ENCODE results near the gene GRIN2C. TPM values are rescaled to one million over a fixed set of nuclear protein-coding genes. Genes with fewer than 3 reads are reported as not detected.
A peak's percentile ranks its signal among the peaks of the same experiment; 100 is the strongest.

GRIN2C gene
- total RNA-seq, 1 donor from 2014 or later = 0.12 TPM

DNA sequence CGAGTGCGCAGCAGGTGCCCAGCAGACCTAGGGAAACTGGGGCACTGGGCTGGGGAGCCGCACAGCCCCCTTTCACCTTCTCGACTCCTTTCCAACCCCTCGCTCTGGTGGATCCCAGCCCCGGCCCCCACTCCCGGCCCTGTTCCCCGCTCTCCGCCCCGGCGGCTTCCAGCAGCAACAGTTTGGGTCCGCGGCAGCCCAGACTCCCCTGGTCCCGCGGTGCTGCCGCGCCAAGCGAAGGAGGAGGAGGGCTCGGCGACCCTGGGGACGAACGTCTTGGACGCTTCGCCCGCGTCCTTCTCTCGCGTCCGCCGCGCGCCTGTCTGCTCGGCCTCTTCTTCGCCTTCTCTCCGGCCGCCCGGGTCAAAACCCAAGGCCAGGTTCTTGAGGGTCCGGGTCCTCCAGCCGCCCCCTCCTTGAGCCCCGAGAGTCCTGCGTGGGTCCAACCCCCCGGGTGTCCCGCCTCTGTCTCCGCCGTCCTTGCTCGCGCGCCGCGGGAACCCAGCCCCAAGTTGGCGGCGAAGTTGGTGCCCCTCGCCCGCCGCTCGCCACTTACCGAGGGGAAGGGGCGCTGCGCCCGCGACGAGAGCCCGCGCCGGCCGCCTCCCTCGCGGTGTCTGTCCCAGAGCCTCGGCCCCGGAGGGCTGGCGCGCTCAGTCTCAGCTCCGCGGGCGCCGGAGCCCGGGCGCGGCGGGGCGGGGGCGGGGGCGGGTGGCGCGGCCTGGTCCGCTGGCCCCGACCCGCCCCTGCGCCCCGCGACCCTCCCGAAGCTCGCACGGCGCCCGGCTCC, 1.4 kb upstream of the GRIN2C start:
- peaks cover 22% of the 10 kb centered on the region for H3K27me3 Mint-ChIP-seq (ENCODE audit: unreplicated experiment)
- peak; percentile 33 for DNase-seq
- no peak overlapping the region for H3K27ac Mint-ChIP-seq (ENCODE audit: unreplicated experiment)
- no peaks in the 10 kb centered on the region for H3K36me3 Mint-ChIP-seq (ENCODE audit: unreplicated experiment)
- peaks cover 5% of the 10 kb centered on the region for H3K9me3 Mint-ChIP-seq (ENCODE audit: unreplicated experiment)
- TF ChIP-seq, protein P1, sequence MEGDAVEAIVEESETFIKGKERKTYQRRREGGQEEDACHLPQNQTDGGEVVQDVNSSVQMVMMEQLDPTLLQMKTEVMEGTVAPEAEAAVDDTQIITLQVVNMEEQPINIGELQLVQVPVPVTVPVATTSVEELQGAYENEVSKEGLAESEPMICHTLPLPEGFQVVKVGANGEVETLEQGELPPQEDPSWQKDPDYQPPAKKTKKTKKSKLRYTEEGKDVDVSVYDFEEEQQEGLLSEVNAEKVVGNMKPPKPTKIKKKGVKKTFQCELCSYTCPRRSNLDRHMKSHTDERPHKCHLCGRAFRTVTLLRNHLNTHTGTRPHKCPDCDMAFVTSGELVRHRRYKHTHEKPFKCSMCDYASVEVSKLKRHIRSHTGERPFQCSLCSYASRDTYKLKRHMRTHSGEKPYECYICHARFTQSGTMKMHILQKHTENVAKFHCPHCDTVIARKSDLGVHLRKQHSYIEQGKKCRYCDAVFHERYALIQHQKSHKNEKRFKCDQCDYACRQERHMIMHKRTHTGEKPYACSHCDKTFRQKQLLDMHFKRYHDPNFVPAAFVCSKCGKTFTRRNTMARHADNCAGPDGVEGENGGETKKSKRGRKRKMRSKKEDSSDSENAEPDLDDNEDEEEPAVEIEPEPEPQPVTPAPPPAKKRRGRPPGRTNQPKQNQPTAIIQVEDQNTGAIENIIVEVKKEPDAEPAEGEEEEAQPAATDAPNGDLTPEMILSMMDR (IDR thresholded peaks at IDR 0.05; ENCODE audit: partially characterized antibody, unreplicated experiment) = no peak
- no peak overlapping the region for H3K4me3 Mint-ChIP-seq (ENCODE audit: unreplicated experiment)
- H3K4me1 Mint-ChIP-seq (ENCODE audit: low read depth, unreplicated experiment) = no peaks in the 10 kb centered on the region

DNA sequence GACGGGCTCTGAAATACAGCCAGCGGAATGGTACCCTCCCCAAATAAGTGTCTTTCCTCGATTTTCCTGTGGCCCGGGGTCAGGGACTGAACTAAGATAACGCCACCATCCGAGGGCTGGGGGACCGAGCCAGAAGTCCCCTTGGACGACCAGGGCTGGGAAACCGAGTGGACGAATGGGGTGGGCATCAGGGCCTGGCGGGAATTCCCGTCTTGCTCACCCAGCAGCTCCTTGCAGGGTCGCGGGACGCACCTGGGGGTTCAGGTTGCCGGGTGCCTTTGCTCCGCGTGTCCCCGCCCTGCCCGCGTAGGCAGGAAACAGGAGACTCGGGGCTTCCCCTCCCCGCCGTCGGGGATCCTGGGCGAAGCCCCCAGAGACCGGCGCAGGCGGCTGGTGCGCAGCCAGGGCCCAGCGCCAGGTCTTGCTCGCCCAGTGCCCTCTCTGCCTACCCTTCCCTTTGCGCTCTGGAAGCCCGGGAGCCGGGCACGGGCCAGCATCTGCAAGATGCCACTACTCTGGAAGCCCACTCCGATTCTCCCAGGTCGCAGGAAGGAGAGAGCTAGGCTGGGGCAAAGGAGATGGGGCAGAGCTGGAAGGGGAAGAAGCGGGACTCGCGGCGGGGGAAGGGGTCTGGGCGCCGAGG, 665 bp upstream of the GRIN2C start:
- Mint-ChIP-seq H3K27ac (ENCODE audit: unreplicated experiment) (no peak overlapping the region), H3K9me3 (ENCODE audit: unreplicated experiment) (peaks cover 5% of the 10 kb centered on the region), H3K36me3 (ENCODE audit: unreplicated experiment) (no peaks in the 10 kb centered on the region), H3K27me3 (ENCODE audit: unreplicated experiment) (peaks cover 25% of the 10 kb centered on the region), H3K4me1 (ENCODE audit: low read depth, unreplicated experiment) (no peaks in the 10 kb centered on the region), H3K4me3 (ENCODE audit: unreplicated experiment) (peak overlapping the region; percentile 74)
- peak; percentile 38 for DNase-seq
- TF ChIP-seq, protein P1 (IDR thresholded peaks at IDR 0.05; ENCODE audit: partially characterized antibody, unreplicated experiment) = no peak

DNA sequence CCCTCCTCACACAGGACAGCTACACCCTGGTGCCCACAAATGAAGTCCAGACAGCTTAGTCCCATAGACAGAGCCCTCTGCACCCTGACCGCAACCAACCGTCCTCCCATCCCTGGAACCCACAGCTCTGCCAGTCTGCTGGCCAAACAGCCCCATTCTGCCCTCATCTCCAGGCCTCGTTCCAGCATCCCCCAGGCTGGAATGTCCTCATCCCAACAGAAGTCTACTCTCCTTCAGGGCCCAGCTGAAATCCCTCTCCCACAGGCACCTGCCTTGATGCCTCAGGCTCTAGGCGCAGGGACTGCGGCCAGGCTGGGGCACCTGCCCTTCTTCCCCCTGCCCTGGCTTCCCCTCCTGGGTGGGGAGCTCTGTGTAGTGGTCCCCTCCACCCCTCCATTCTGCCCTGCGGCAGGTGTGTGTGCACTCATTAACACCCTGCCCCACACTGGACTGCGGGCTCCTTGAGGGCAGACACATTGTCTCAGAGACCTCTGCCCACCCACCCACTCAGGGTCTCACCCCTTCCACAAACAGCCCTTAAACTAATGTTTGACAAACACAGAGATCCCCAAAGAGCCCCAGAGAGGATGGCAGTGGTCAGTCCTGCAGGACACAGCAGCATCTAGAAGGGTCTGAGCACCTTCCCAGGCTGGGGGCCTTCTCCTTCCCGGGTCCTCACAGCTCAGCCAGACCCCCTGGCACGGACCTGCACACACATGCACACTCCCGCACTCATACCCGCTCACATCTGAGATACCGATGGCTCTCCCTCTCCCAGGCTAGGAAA, 820 bp downstream of the GRIN2C start:
- Mint-ChIP-seq H3K4me1 (ENCODE audit: low read depth, unreplicated experiment) (no peaks in the 10 kb centered on the region), H3K4me3 (ENCODE audit: unreplicated experiment) (peak overlapping the region; percentile 52), H3K9me3 (ENCODE audit: unreplicated experiment) (peaks cover 5% of the 10 kb centered on the region), H3K27me3 (ENCODE audit: unreplicated experiment) (peaks cover 29% of the 10 kb centered on the region), H3K36me3 (ENCODE audit: unreplicated experiment) (no peaks in the 10 kb centered on the region), H3K27ac (ENCODE audit: unreplicated experiment) (no peak overlapping the region)
- TF ChIP-seq, protein P1 (IDR thresholded peaks at IDR 0.05; ENCODE audit: partially characterized antibody, unreplicated experiment) = no peak
- DNase-seq = no peak

DNA sequence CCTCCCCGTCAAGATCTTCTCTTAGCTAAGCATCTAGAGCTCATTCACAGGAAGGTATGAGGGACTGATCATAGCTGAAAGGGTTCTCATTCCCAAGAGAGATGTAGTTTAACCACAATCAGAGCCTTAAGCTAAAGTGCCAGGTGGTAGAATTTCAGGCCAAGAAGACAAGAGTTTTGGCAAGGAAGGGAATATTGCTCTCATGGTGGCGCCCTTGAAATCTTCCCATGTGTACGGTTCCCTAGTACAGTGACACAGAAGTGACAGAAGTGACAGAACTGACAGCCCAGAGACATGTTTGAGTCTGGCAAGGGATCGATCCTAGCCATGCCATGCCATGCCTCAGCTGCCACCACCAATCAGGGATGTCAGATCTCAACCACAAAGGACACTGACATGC, 2.5 kb downstream of the GRIN2C start:
- Mint-ChIP-seq H3K4me1 (ENCODE audit: low read depth, unreplicated experiment) (no peaks in the 10 kb centered on the region), H3K27me3 (ENCODE audit: unreplicated experiment) (peaks cover 30% of the 10 kb centered on the region), H3K9me3 (ENCODE audit: unreplicated experiment) (peaks cover 7% of the 10 kb centered on the region), H3K36me3 (ENCODE audit: unreplicated experiment) (no peaks in the 10 kb centered on the region), H3K27ac (ENCODE audit: unreplicated experiment) (no peak overlapping the region), H3K4me3 (ENCODE audit: unreplicated experiment) (no peak overlapping the region)
- TF ChIP-seq, protein P1 (IDR thresholded peaks at IDR 0.05; ENCODE audit: partially characterized antibody, unreplicated experiment) = no peak
- no peak for DNase-seq
